K562 (cell line): Measurements from ENCODE around the gene IRS2. TPM values are rescaled to one million over a fixed set of nuclear protein-coding genes. Genes with fewer than 3 reads are reported as not detected.

Experiments used
- ATAC-seq: fragments of 200-7000 bp; cut with Tn5 transposase; 3 replicates; pipeline ENCODE4 v1.9.1; 2020; ENCODE audit warnings: moderate library complexity
- BruUV-seq: library from RNA; stranded (reverse); fragments of 400-500 nt; replicated peaks from 2 replicates; lab custom pipeline; 2021; lab: Mats Ljungman, UMichigan
- CTCF ChIA-PET: fragments of 300-600 bp; formaldehyde crosslinking; extraction: SDS; loops from one replicate; lab custom pipeline; 2021; ENCODE audit warnings: low intra/inter-chr PET ratio; lab: Yijun Ruan, JAX
- POLR2A ChIA-PET: fragments of 300-600, 350-650 bp; sonication (Branson Sonifier 250); formaldehyde crosslinking; extraction: SDS; loops from one replicate; lab custom pipeline; 2021; ENCODE audit warnings: antibody characterized with exemption, inconsistent platforms; lab: Yijun Ruan, JAX
- DNase-seq, 4 experiments: peaks; one replicate each; pipeline versions ENCODE4 v3.0.0 to v3.0.0-alpha.2; 2011 to 2018; ENCODE audit warnings: low spot score in 3 of 4, mixed read lengths in 3 of 4; ENCODE audit errors: extremely low read depth in 1 of 4
- FAIRE-seq: peaks from 2 replicates; lab custom pipeline; 2011; peaks lifted over from hg19 to GRCh38; lab: Jason Lieb, UNC
- H2AFZ ChIP-seq: 2 replicates; pipeline ENCODE4 v1.6.0; 2011; ENCODE audit warnings: low read depth, low read length, control low read depth, inconsistent platforms
- H3K27ac ChIP-seq: fragments of 200-600 bp; 3 replicates; pipeline ENCODE4 v1.8.0; 2011; ENCODE audit warnings: low read depth, mild to moderate bottlenecking, control low read depth, inconsistent platforms, low read length, moderate library complexity, mixed read lengths; ENCODE audit errors: extremely low read depth
- H3K27me3 ChIP-seq, 2 experiments: fragments of 300-600 bp in 1 of 2; 2 replicates in 1 of 2; 3 replicates in 1 of 2; pipeline versions ENCODE4 v1.6.0 to v1.8.0; 2011; ENCODE audit warnings: inconsistent platforms in 2 of 2, low read length in 2 of 2, mild to moderate bottlenecking in 1 of 2, mixed read lengths in 1 of 2, moderate library complexity in 1 of 2; ENCODE audit not compliant: control insufficient read depth in 2 of 2, insufficient read depth in 2 of 2
- H3K36me3 ChIP-seq: fragments of 300-600 bp; 3 replicates; pipeline ENCODE4 v1.8.0; 2011; ENCODE audit warnings: mild to moderate bottlenecking, low read length, inconsistent platforms; ENCODE audit not compliant: control insufficient read depth, insufficient read depth
- H3K4me1 ChIP-seq, 2 experiments: fragments of 200-600 bp in 1 of 2; replicated peaks in 1 of 2; 2 replicates in 1 of 2; 3 replicates in 1 of 2; pipeline versions ENCODE4 v1.5.1 to v1.8.0; 2011; ENCODE audit warnings: inconsistent platforms in 2 of 2, low read length in 2 of 2, mild to moderate bottlenecking in 1 of 2, mixed read lengths in 1 of 2, moderate library complexity in 1 of 2; ENCODE audit not compliant: control insufficient read depth in 2 of 2, insufficient read depth in 2 of 2
- H3K4me2 ChIP-seq: 2 replicates; pipeline ENCODE4 v1.6.1; 2011; ENCODE audit warnings: low read length, control low read depth, inconsistent platforms, mixed read lengths; ENCODE audit not compliant: insufficient read depth
- H3K4me3 ChIP-seq: fragments of 200-600 bp; sonication (generic), shearing (Covaris generic); 2 replicates; pipeline ENCODE4 v1.5.1; 2016; ENCODE audit warnings: control low read depth, inconsistent platforms
- H3K79me2 ChIP-seq: fragments of 200-600 bp; 3 replicates; pipeline ENCODE4 v1.8.0; 2011; ENCODE audit warnings: low read length, inconsistent platforms; ENCODE audit not compliant: control insufficient read depth, insufficient read depth
- H3K9ac ChIP-seq, 2 experiments: 2 replicates each; pipeline versions ENCODE4 v1.6.0 to v1.6.1; 2011; ENCODE audit warnings: low read depth in 2 of 2, low read length in 2 of 2, control low read depth in 1 of 2, inconsistent platforms in 1 of 2, mild to moderate bottlenecking in 1 of 2, mixed read lengths in 1 of 2; ENCODE audit not compliant: insufficient read depth in 1 of 2
- H3K9me1 ChIP-seq: one replicate; pipeline ENCODE4 v1.6.0; 2011; ENCODE audit warnings: inconsistent platforms, mild to moderate bottlenecking, low read length, moderate library complexity; ENCODE audit not compliant: control insufficient read depth, insufficient read depth
- H3K9me3 ChIP-seq: replicated peaks from 2 replicates; pipeline ENCODE4 v1.5.1; 2011; ENCODE audit warnings: low read depth, low read length, inconsistent platforms; ENCODE audit not compliant: control insufficient read depth, insufficient read depth
- H4K20me1 ChIP-seq: replicated peaks from 2 replicates; pipeline ENCODE4 v1.6.1; 2011; ENCODE audit warnings: low read length, inconsistent platforms, mixed read lengths; ENCODE audit not compliant: control insufficient read depth, insufficient read depth
- DPF2 ChIP-seq: fragments of 450-650 bp; IDR thresholded peaks from 2 replicates; pipeline ENCODE4 v1.6.1; 2016
- HNRNPL ChIP-seq: fragments of 200-400 bp; formaldehyde crosslinking; IDR thresholded peaks from 2 replicates; pipeline ENCODE4 v1.6.1; 2017; ENCODE audit warnings: low read depth, mild to moderate bottlenecking, low read length
- MCM3 ChIP-seq: fragments of 450-650 bp; IDR thresholded peaks from 2 replicates; pipeline ENCODE4 v1.6.1; 2016
- NCOA4 ChIP-seq: fragments of 450-650 bp; IDR thresholded peaks from 2 replicates; pipeline ENCODE4 v1.6.1; 2018; ENCODE audit warnings: mild to moderate bottlenecking; ENCODE audit not compliant: partially characterized antibody
- NCOR1 ChIP-seq: fragments of 450-650 bp; IDR thresholded peaks from 2 replicates; pipeline ENCODE4 v1.6.1; 2016; ENCODE audit warnings: mild to moderate bottlenecking, moderate library complexity
- NR2C1 ChIP-seq, 2 experiments: fragments of 450-650 bp; IDR thresholded peaks; 2 replicates each; pipeline ENCODE4 v1.6.1; 2017; ENCODE audit warnings: mild to moderate bottlenecking in 2 of 2, antibody characterized with exemption in 1 of 2, inconsistent platforms in 1 of 2, missing compliant biosample characterization in 1 of 2, missing genetic modification characterization in 1 of 2
- SMAD1 ChIP-seq: fragments of 150-350 bp; IDR thresholded peaks from 2 replicates; pipeline ENCODE4 v1.6.1; 2014; ENCODE audit warnings: low read length, low read depth; ENCODE audit not compliant: partially characterized antibody
- SP1 ChIP-seq: sonication (generic); formaldehyde crosslinking; IDR thresholded peaks from 2 replicates; pipeline ENCODE4 v1.8.1; 2022; ENCODE audit warnings: mild to moderate bottlenecking, missing genetic modification reagents
- WHSC1 ChIP-seq: IDR thresholded peaks from one replicate; pipeline ENCODE4 v1.6.1; 2012; ENCODE audit warnings: low read length, control low read depth, inconsistent platforms
- YY1 ChIP-seq, 3 experiments: IDR thresholded peaks; 2 replicates each; pipeline ENCODE4 v1.6.1; 2011; ENCODE audit warnings: low read length in 2 of 3, mild to moderate bottlenecking in 2 of 3, moderate library complexity in 2 of 3, borderline replicate concordance in 1 of 3, control low read depth in 1 of 3, low read depth in 1 of 3; ENCODE audit not compliant: insufficient read depth in 3 of 3, insufficient replicate concordance in 2 of 3, control insufficient read depth in 1 of 3, insufficient read length in 1 of 3; ENCODE audit errors: extremely low read depth in 1 of 3
- ZKSCAN8 ChIP-seq: fragments of 200-800 bp; sonication (Bioruptor generic); IDR thresholded peaks from 2 replicates; pipeline ENCODE4 v1.6.1; 2016; ENCODE audit warnings: missing genetic modification characterization, missing compliant biosample characterization
- WGBS: fragments of 100-300 bp; shearing (Covaris generic); methylation state at CpG from one replicate; pipeline ENCODE4 v1.1.6; 2016; ENCODE audit warnings: low coverage, mixed read lengths; ENCODE audit not compliant: insufficient coverage; ENCODE audit errors: missing lambda C conversion rate; 5-methylcytosine and 5-hydroxymethylcytosine counted together
- in situ Hi-C: fragments of 300-500 bp; cut with MboI; formaldehyde crosslinking; loops from 4 replicates; pipeline ENCODE4 v1.15.0; 2018; ENCODE audit warnings: inconsistent platforms, mixed read lengths
- intact Hi-C: fragments of 100-400 bp; cut with micrococcal nuclease; formaldehyde crosslinking; loops from 2 replicates; pipeline ENCODE4 v1.14.2; 2022
- polyA plus RNA-seq, 8 experiments: library from polyadenylated mRNA; depleted of rRNA in 4 of 8; stranded (reverse) in 5 of 8; unstranded in 3 of 8; fragments of >200 nt; fragmentation: Nextera tagmentation in 2 of 8; fragmentation: Illumina TruSeq in 1 of 8; extraction: Ambion mirVana in 2 of 8; extraction: Trizol in 1 of 8; gene quantifications; 2 replicates each; pipeline versions ENCODE4 v1.2.1 to v1.2.3, GENCODE V29; 2011 to 2014; ENCODE audit warnings: inconsistent platforms in 1 of 8, missing spikeins in 1 of 8
- total RNA-seq, 7 experiments: library from RNA; depleted of rRNA in 6 of 7; stranded (reverse); fragments of >200 nt in 6 of 7; fragmentation: Illumina TruSeq in 2 of 7; extraction: Trizol in 2 of 7; gene quantifications; 2 replicates each; pipeline versions ENCODE4 v1.2.1 to v1.2.3, GENCODE V29; 2011 to 2021; ENCODE audit warnings: low replicate concordance in 1 of 7
- TF ChIP-seq, protein P1 (sequence below): fragments of 250-450 bp; sonication (Bioruptor Pico); IDR thresholded peaks from 2 replicates; pipeline ENCODE4 v1.9.0; 2021; ENCODE audit warnings: mild to moderate bottlenecking

IRS2 gene
- total and polyA plus RNA-seq, 9 of the 15 experiments (the other 6 are each of a cell fraction or from before 2014, with no cell fraction given), result 0.36 to 4.6 (median 0.63) TPM

DNA sequence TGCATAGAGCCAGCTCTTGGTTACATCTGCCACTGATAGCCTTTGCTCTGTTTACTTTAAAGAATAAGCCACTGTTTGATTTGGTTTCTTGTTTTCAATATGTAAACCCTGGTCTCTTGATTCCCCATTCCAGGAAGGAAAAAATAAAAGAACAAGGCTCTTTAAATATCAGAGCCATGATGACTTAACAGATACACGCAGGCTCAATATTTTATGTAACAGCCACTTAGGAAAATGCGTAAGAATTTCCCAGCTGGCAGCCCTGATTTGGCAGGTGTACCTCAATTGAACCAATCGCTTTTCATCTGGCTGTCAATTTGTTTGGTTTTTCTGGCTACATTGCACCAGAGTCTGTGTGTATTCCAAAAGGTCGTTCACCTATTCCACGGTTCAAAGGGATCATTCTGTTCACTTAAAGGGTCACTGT lies 65.6 kb downstream of the IRS2 start:
- POLR2A ChIA-PET, result interaction anchor here (1.0 to 1.5 kb wide), 2 partner anchors 8 to 14 kb away, joined by 3 read pairs; no protein-coding TSS in a partner anchor
- in situ Hi-C loops (no loop called here), intact Hi-C loops (no loop called here)
- Histone ChIP-seq H2AFZ (no peak overlapping the region), H3K9me1 (no peaks in the 10 kb centered on the region), H3K9me3 (no peaks in the 10 kb centered on the region), H3K4me3 (no peak overlapping the region), H4K20me1 (no peaks in the 10 kb centered on the region), H3K79me2 (no peaks in the 10 kb centered on the region), H3K9ac (no peak overlapping the region), H3K36me3 (no peaks in the 10 kb centered on the region), H3K27me3 (peaks cover 0 to 5% of the 10 kb centered on the region in 2 experiments; a peak in 1 of 5 replicates), H3K4me1 (peaks cover 5 to 9% of the 10 kb centered on the region in 2 experiments; a peak in 3 of 5 replicates), H3K27ac (no peak overlapping the region), H3K4me2 (no peak overlapping the region)
- ATAC-seq (no peak), FAIRE-seq (no peak), DNase-seq (no peak)
- no TSS peak for BruUV-seq
- TF ChIP-seq NR2C1 (IDR thresholded peaks at IDR 0.05), result no peak
- TF ChIP-seq NR2C1 (tag; IDR thresholded peaks at IDR 0.05), result no peak
- no peak for TF ChIP-seq SMAD1
- no peak for TF ChIP-seq SP1 (CRISPR knock-in tag)
- no peak for TF ChIP-seq MCM3
- TF ChIP-seq WHSC1, result no peak
- TF ChIP-seq DPF2, result no peak
- no peak for TF ChIP-seq NCOR1
- TF ChIP-seq, protein P1, sequence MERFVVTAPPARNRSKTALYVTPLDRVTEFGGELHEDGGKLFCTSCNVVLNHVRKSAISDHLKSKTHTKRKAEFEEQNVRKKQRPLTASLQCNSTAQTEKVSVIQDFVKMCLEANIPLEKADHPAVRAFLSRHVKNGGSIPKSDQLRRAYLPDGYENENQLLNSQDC (CRISPR knock-in tag), result no peak
- TF ChIP-seq YY1 (IDR thresholded peaks at IDR 0.05; ENCODE audit: borderline replicate concordance in 1 of 3, control insufficient read depth in 1 of 3, extremely low read depth in 1 of 3, insufficient read depth in 3 of 3, insufficient read length in 1 of 3, insufficient replicate concordance in 2 of 3, low read depth in 1 of 3, low read length in 2 of 3), result no peak
- no peak for TF ChIP-seq ZKSCAN8 (CRISPR knock-in tag)
- TF ChIP-seq NCOA4, result no peak
- no peak for TF ChIP-seq HNRNPL
- CTCF ChIA-PET, result no interaction called here
- WGBS, result 7% methylated on average over 5 of the region's 5 CpGs
